Activated T-cell treated with anti-CD3 and anti-CD28 coated beads, Interleukin-2, amount 50 U/mL, for 24 hours (primary cell): ENCODE data around the gene DAPK3.
"Not testable (repeated sequence)": the region's sequence is repeated elsewhere in the genome, so short reads cannot be mapped to it uniquely, and the experiment has no call there.

Experiments used
- DNase-seq: peaks from one replicate; pipeline ENCODE4 v3.0.0-alpha.2; 2020
- H3K27ac Mint-ChIP-seq: 2 replicates; pipeline ENCODE4 v1.8.0; 2020; ENCODE audit warnings: mild to moderate bottlenecking, mixed read lengths
- H3K27me3 Mint-ChIP-seq: 2 replicates; pipeline ENCODE4 v1.8.0; 2020; ENCODE audit warnings: mixed read lengths
- H3K36me3 Mint-ChIP-seq: 2 replicates; pipeline ENCODE4 v1.8.0; 2020; ENCODE audit warnings: low read depth, mixed read lengths
- H3K4me1 Mint-ChIP-seq: 2 replicates; pipeline ENCODE4 v1.8.0; 2020; ENCODE audit warnings: low read depth, mixed read lengths
- H3K4me3 Mint-ChIP-seq: 2 replicates; pipeline ENCODE4 v1.8.0; 2020; ENCODE audit warnings: mild to moderate bottlenecking, moderate library complexity, mixed read lengths
- H3K9me3 Mint-ChIP-seq: 2 replicates; pipeline ENCODE4 v1.8.0; 2020; ENCODE audit warnings: mixed read lengths

Gene DAPK3

GRCh38 chr19:3976495-3977241 is 5.8 kb upstream of the DAPK3 start:
- DNase-seq, result peak; percentile 50
- Mint-ChIP-seq H3K4me3 (peak overlapping the region; percentile 15), H3K4me1 (peaks cover 32% of the 10 kb centered on the region), H3K9me3 (no peaks in the 10 kb centered on the region), H3K36me3 (peaks cover 73% of the 10 kb centered on the region), H3K27me3 (no peaks in the 10 kb centered on the region), H3K27ac (peak overlapping the region; percentile 84)

GRCh38 chr19:3975637-3976087 is 4.8 kb upstream of the DAPK3 start:
- Mint-ChIP-seq H3K27ac (peak overlapping the region; percentile 84), H3K36me3 (peaks cover 69% of the 10 kb centered on the region), H3K4me3 (peak overlapping the region; percentile 3), H3K4me1 (peaks cover 27% of the 10 kb centered on the region), H3K9me3 (no peaks in the 10 kb centered on the region), H3K27me3 (no peaks in the 10 kb centered on the region)
- DNase-seq, result peak; percentile 53

- H3K9me3 Mint-ChIP-seq, result no peaks in the 10 kb centered on the region
- no peak overlapping the region for H3K4me3 Mint-ChIP-seq
- H3K27me3 Mint-ChIP-seq, result no peaks in the 10 kb centered on the region
- peaks cover 68% of the 10 kb centered on the region for H3K36me3 Mint-ChIP-seq
- DNase-seq, result no peak
- peak overlapping the region; percentile 33 for H3K27ac Mint-ChIP-seq
- peaks cover 29% of the 10 kb centered on the region for H3K4me1 Mint-ChIP-seq
Observed at GRCh38 chr19:3975144-3975543, 4.2 kb upstream of the DAPK3 start.

- Mint-ChIP-seq H3K27me3 (no peaks in the 10 kb centered on the region), H3K9me3 (no peaks in the 10 kb centered on the region), H3K4me1 (peaks cover 39% of the 10 kb centered on the region), H3K27ac (peak overlapping the region; percentile 94), H3K36me3 (peaks cover 68% of the 10 kb centered on the region), H3K4me3 (peak overlapping the region; percentile 88)
- DNase-seq, result no peak
Observed at GRCh38 chr19:3970313-3970807, 539 bp downstream of the DAPK3 start.

GRCh38 chr19:3969435-3970312 is 1.2 kb downstream of the DAPK3 start:
- H3K27me3 Mint-ChIP-seq, result no peaks in the 10 kb centered on the region
- H3K27ac Mint-ChIP-seq, result peak overlapping the region; percentile 94
- peak overlapping the region; percentile 88 for H3K4me3 Mint-ChIP-seq
- H3K36me3 Mint-ChIP-seq, result peaks cover 67% of the 10 kb centered on the region
- DNase-seq, result no peak
- no peaks in the 10 kb centered on the region for H3K9me3 Mint-ChIP-seq
- H3K4me1 Mint-ChIP-seq, result peaks cover 41% of the 10 kb centered on the region

- H3K4me3 Mint-ChIP-seq, result peak overlapping the region; percentile 88
- no peaks in the 10 kb centered on the region for H3K9me3 Mint-ChIP-seq
- H3K4me1 Mint-ChIP-seq, result peaks cover 41% of the 10 kb centered on the region
- H3K27ac Mint-ChIP-seq, result peak overlapping the region; percentile 94
- no peaks in the 10 kb centered on the region for H3K27me3 Mint-ChIP-seq
- DNase-seq, result no peak
- H3K36me3 Mint-ChIP-seq, result peaks cover 72% of the 10 kb centered on the region
Observed at GRCh38 chr19:3968556-3969434, 2.1 kb downstream of the DAPK3 start.

GRCh38 chr19:3967983-3968382 is 2.9 kb downstream of the DAPK3 start:
- DNase-seq, result not testable (repeated sequence)
- peaks cover 41% of the 10 kb centered on the region for H3K4me1 Mint-ChIP-seq

GRCh38 chr19:3966051-3967017 is 4.6 kb downstream of the DAPK3 start:
- Mint-ChIP-seq H3K27ac (peak overlapping the region; percentile 85), H3K4me3 (no peak overlapping the region), H3K9me3 (no peaks in the 10 kb centered on the region), H3K36me3 (peaks cover 87% of the 10 kb centered on the region), H3K4me1 (peaks cover 39% of the 10 kb centered on the region), H3K27me3 (no peaks in the 10 kb centered on the region)
- no peak for DNase-seq

More at GRCh38 chr19:3967983-3968382, 2.9 kb downstream of the DAPK3 start:
- not testable (repeated sequence) for H3K9me3 Mint-ChIP-seq, H3K4me3 Mint-ChIP-seq, H3K27me3 Mint-ChIP-seq
- Mint-ChIP-seq H3K27ac (peak overlapping the region; percentile 94), H3K36me3 (peaks cover 80% of the 10 kb centered on the region)

- Mint-ChIP-seq H3K9me3 (no peaks in the 10 kb centered on the region), H3K27ac (peak overlapping the region; percentile 61), H3K27me3 (no peaks in the 10 kb centered on the region), H3K4me1 (peaks cover 27% of the 10 kb centered on the region), H3K4me3 (no peak overlapping the region), H3K36me3 (peaks cover 88% of the 10 kb centered on the region)
- DNase-seq, result no peak
Observed at GRCh38 chr19:3964256-3965194, 6.4 kb downstream of the DAPK3 start.

- Mint-ChIP-seq H3K27ac (peak overlapping the region; percentile 69), H3K9me3 (no peaks in the 10 kb centered on the region), H3K27me3 (no peaks in the 10 kb centered on the region), H3K4me1 (peaks cover 18% of the 10 kb centered on the region), H3K4me3 (no peak overlapping the region), H3K36me3 (peaks cover 84% of the 10 kb centered on the region)
- no peak for DNase-seq
Observed at GRCh38 chr19:3963458-3964255, 7.2 kb downstream of the DAPK3 start.

- Mint-ChIP-seq H3K27ac (no peak overlapping the region), H3K4me1 (peaks cover 4% of the 10 kb centered on the region), H3K4me3 (no peak overlapping the region), H3K36me3 (peaks cover 75% of the 10 kb centered on the region), H3K27me3 (no peaks in the 10 kb centered on the region), H3K9me3 (no peaks in the 10 kb centered on the region)
- DNase-seq, result no peak
Observed at GRCh38 chr19:3961007-3961406, 9.9 kb downstream of the DAPK3 start.

- Mint-ChIP-seq H3K36me3 (peaks cover 67% of the 10 kb centered on the region), H3K4me1 (no peaks in the 10 kb centered on the region), H3K27me3 (no peaks in the 10 kb centered on the region), H3K9me3 (no peaks in the 10 kb centered on the region), H3K27ac (no peak overlapping the region), H3K4me3 (no peak overlapping the region)
- no peak for DNase-seq
Observed at GRCh38 chr19:3959766-3960131, 11.2 kb downstream of the DAPK3 start.
